AG04449 (cell line): ENCODE data around the gene DNAAF3.
A peak's percentile ranks its signal among the peaks of the same experiment; 100 is the strongest.
"Not testable (repeated sequence)": the region's sequence is repeated elsewhere in the genome, so short reads cannot be mapped to it uniquely, and the experiment has no call there.

Experiments
- CTCF ChIA-PET: fragments of 350-600 bp; formaldehyde crosslinking; extraction: SDS; loops from one replicate; lab custom pipeline; 2021; ENCODE audit warnings: antibody characterized with exemption; lab: Yijun Ruan, JAX
- POLR2A ChIA-PET: fragments of 400-600, 350-600 bp; formaldehyde crosslinking; extraction: SDS; loops from one replicate; lab custom pipeline; 2020; ENCODE audit warnings: antibody characterized with exemption, inconsistent platforms; lab: Yijun Ruan, JAX
- DNase-seq: peaks from one replicate; pipeline ENCODE4 v3.0.0-alpha.2; 2010; ENCODE audit warnings: low read depth, low spot score
- H3K4me3 ChIP-seq: 2 replicates; pipeline ENCODE4 v1.5.1; 2011; ENCODE audit warnings: low read depth, mild to moderate bottlenecking, control low read depth, low read length
- TF ChIP-seq, protein P1 (sequence below): IDR thresholded peaks from one replicate; pipeline ENCODE4 v1.5.1; 2011; ENCODE audit warnings: mild to moderate bottlenecking, moderate library complexity, low read length, control low read depth, inconsistent platforms; ENCODE audit not compliant: insufficient read depth; ENCODE audit errors: missing control alignments

DNAAF3 gene

DNA sequence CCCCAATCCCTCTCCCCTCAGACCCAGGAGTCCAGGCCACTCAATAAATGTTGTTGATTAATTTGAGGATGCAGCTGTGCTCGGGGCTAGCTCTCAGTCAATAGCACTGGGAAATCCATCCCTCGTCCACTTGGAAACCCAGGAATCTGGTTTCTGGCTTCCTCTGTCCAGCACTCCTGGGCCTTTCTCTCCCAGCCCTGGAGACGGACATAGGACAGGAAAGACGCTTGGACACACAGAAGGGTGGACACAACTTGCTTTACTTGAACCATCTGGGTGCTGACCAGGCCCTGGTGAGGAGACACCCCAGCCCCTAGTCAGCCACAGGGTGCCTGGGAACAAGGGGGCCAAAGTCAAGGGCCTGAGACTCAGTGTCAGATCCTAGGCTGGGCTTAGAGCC lies 8.0 kb downstream of the DNAAF3 start:
- no peak overlapping the region for H3K4me3 ChIP-seq
- ChIA-PET CTCF (interaction anchor here (1.0 to 3.8 kb wide), 5 partner anchors 12 to 259 kb away, joined by 3 to 32 read pairs (median 14); no protein-coding TSS in a partner anchor), POLR2A (no interaction called here)
- TF ChIP-seq, protein P1, sequence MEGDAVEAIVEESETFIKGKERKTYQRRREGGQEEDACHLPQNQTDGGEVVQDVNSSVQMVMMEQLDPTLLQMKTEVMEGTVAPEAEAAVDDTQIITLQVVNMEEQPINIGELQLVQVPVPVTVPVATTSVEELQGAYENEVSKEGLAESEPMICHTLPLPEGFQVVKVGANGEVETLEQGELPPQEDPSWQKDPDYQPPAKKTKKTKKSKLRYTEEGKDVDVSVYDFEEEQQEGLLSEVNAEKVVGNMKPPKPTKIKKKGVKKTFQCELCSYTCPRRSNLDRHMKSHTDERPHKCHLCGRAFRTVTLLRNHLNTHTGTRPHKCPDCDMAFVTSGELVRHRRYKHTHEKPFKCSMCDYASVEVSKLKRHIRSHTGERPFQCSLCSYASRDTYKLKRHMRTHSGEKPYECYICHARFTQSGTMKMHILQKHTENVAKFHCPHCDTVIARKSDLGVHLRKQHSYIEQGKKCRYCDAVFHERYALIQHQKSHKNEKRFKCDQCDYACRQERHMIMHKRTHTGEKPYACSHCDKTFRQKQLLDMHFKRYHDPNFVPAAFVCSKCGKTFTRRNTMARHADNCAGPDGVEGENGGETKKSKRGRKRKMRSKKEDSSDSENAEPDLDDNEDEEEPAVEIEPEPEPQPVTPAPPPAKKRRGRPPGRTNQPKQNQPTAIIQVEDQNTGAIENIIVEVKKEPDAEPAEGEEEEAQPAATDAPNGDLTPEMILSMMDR: no peak
- DNase-seq: no peak

DNA sequence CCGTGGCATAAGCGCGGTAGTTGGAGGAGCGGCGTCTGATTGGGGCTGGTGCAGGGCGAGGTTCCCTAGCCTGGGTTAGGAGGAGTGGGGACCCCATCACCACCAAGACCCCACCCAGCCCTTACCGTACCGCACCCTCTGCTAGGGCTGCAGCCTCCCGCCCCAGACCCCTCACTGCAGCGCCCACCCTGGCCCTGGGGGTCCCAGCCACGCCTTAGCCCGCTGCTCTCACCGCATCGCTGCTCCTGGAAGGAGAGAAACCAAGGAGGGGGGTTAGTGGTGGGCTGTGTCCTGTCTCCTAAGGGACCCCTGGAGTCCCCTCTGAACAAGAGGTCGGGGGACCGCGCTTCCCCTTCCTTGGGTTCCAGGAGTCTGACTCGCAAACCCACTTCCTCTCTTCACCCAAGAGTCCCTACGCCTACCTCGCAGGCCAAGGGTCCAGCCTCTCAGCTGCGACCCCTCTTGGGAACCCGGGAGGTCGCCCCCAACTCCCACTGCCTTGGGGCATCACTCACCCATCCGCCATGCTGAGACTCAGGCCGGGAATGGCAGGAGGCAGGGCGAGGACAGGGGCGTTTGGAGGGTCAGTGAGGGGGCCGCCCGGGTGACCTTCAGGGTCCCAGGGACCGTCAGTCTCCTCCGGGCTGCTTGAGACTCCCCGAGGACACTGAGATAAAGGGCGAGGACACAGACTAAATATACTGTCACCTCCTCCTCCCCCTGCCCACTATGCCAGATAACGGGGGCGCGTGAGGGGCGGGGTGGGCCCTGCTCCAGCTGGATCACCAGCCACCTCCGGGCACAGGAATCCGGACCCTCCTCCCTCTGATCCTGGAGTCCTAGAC lies 9.1 kb downstream of the DNAAF3 start, which contains the start of gene TNNI3:
Gene TNNI3, minus strand, starts transcription at position 669 of the 845 bp plus-strand sequence. Its CDS starts 143 bp downstream, at position 526.
- TF ChIP-seq, protein P1: no peak
- no peak for DNase-seq
- ChIA-PET POLR2A (no interaction called here), CTCF (interaction anchor here (0.6 to 3.8 kb wide), 5 partner anchors 9 to 68 kb away, joined by 3 to 32 read pairs (median 4); partner anchors contain the start of gene DNAAF3)
- peak within 1 kb of the TSS; percentile 15; the same call in 1 of the 2 replicates for H3K4me3 ChIP-seq

DNA sequence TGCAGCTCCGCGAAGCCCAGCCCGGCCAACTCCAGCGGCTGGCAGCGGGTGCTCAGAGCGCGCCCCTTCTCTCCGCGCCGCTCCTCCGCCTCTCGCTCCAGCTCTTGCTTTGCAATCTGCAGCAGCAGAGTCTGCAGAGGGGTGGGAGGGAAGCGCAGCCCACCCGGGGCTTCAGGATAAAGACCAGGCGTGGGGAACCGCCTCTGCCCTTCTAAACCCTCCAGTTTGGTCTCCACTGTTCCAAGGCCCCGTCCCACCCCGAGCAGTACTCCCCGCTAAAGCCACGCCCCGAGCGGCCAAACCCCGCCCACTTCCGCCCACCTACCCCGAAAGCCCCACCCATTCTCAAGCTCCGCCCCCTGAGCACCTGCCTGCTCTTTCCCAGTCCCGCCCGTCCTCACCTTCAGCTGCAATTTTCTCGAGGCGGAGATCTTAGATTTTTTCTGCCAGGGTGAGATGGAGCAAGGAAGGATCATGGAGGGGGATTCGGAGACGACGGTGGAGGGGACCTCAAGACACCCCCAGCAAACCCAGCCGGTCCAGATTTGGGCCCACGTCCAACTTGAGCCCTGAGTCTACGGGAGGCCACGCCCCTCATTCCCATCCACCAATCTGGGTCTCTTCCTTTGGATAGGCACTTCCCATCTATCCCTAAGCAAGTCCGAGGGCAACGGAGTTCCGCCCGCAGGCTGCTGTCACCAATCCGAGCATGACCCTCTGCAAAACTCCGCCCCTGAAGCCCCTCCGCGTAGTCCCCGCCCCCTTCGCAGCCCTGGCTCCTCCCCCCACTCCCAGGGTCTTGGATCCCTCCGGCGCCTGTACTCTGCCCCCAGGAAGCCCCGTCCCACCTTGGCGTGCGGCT lies 10.0 kb downstream of the DNAAF3 start:
- H3K4me3 ChIP-seq: peak overlapping the region; percentile 15; the same call in 1 of the 2 replicates
- CTCF ChIA-PET: interaction anchor here (0.9 to 1.3 kb wide), 3 partner anchors 9 to 15 kb away, joined by 3 to 6 read pairs (median 4); no protein-coding TSS in a partner anchor
- TF ChIP-seq, protein P1: no peak
- DNase-seq: no peak
- POLR2A ChIA-PET: no interaction called here

DNA sequence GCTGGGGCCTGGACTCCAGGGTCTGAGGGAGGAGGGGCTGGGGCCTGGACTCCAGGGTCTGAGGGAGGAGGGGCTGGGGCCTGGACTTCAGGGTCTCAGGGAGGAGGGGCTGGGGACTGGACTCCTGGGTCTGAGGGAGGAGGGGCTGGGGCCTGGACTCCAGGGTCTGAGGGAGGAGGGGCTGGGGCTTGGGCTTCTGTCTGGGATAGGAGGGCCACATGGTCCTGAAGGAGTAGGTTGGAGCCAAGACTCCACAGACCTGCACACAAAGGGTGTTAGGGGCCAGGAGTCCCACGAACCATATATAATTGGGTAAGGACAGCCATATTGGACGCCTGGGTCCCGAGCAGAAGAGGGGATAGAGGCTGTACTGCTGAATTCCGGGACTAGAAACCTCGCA lies 10.6 kb downstream of the DNAAF3 start:
- POLR2A ChIA-PET, DNase-seq: not testable (repeated sequence)
- CTCF ChIA-PET: interaction anchor here (0.9 to 1.3 kb wide), 3 partner anchors 9 to 15 kb away, joined by 3 to 6 read pairs (median 4); no protein-coding TSS in a partner anchor
- peak overlapping the region; percentile 8; the same call in 1 of the 2 replicates for H3K4me3 ChIP-seq

DNA sequence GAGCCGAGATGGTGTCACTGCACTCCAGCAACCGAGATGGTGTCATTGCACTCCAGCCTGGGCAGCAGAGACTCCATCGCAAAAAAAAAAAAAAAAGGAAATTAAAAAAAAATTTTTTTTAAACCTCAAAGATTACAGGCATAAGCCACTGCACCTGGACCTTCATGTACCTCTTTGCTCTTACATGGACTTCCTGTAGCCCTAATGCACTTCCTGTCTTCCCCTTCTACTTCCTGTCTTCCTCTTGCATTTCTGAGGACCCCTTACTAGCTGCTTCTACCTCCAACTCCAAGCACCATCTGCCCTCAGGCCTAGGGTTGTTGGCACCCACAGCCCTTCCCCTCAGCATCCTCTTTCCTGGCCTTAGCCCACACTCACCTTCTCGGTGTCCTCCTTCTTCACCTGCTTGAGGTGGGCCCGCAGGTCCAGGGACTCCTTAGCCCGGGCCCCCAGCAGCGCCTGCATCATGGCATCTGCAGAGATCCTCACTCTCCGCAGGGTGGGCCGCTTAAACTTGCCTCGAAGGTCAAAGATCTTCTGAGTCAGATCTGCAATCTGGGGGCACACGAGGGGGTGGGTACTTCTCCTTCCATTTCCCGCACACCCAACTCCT lies 12.7 kb downstream of the DNAAF3 start:
- H3K4me3 ChIP-seq: no peak overlapping the region
- no peak for DNase-seq
- TF ChIP-seq, protein P1: no peak
- ChIA-PET CTCF (interaction anchor here (4.6 kb wide), 1 partner anchor 12 kb away, joined by 30 read pairs; no protein-coding TSS in a partner anchor), POLR2A (no interaction called here)

DNA sequence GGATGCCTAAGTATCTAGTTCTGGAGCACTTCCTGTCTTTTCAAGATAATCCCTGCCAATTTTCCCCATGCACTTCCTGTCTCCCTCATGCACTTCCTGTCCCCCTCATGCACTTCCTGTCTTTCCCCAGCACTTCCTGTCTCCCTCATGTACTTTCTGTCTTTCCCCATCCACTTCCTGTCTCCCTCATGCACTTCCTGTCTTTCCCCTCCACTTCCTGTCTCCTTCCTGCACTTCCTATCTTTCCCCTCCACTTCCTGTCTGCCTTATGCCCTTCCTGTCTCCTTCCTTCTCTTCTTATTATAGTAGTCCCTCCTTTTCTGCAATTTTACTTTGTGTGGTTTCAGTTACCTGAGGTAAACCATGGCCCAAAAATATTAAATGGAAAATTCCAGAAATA lies 14.4 kb downstream of the DNAAF3 start:
- TF ChIP-seq, protein P1: no peak
- ChIA-PET POLR2A (no interaction called here), CTCF (interaction anchor here (0.8 to 4.6 kb wide), 4 partner anchors 8 to 481 kb away, joined by 3 to 30 read pairs (median 9); no protein-coding TSS in a partner anchor)
- no peak overlapping the region for H3K4me3 ChIP-seq
- no peak for DNase-seq
